Naive B cell (primary cell): ENCODE results near the gene GIMAP1. TPM values are rescaled to one million over a fixed set of nuclear protein-coding genes. Genes with fewer than 3 reads are reported as not detected.

Experiments used
- ATAC-seq, 2 donors: fragments of 150-1000 bp; cut with Tn5 transposase; 2 replicates each; pipeline ENCODE4 v1.10.0; 2021; ENCODE audit warnings: low read depth in 2 of 2, mild to moderate bottlenecking in 2 of 2, moderate library complexity in 2 of 2
- DNase-seq: peaks from one replicate; pipeline ENCODE4 v3.0.0; 2022
- H3K27ac Mint-ChIP-seq, 6 donors: one replicate each; pipeline ENCODE4 v1.8.0; 2020 to 2022; ENCODE audit warnings: mild to moderate bottlenecking in 6 of 6, mixed read lengths in 6 of 6, moderate library complexity in 5 of 6, inconsistent platforms in 2 of 6
- H3K27me3 Mint-ChIP-seq, 3 donors: one replicate each; pipeline ENCODE4 v1.8.0; 2021 to 2022; ENCODE audit warnings: mixed read lengths in 3 of 3, mild to moderate bottlenecking in 1 of 3
- H3K36me3 Mint-ChIP-seq, 2 donors: one replicate each; pipeline ENCODE4 v1.8.0; 2020 to 2022; ENCODE audit warnings: mixed read lengths in 2 of 2, inconsistent platforms in 1 of 2, mild to moderate bottlenecking in 1 of 2
- H3K4me1 Mint-ChIP-seq, 3 donors: one replicate each; pipeline ENCODE4 v1.8.0; 2020 to 2022; ENCODE audit warnings: mixed read lengths in 3 of 3, inconsistent platforms in 1 of 3, mild to moderate bottlenecking in 1 of 3, moderate library complexity in 1 of 3
- H3K4me3 Mint-ChIP-seq, 8 donors: one replicate each; pipeline ENCODE4 v1.8.0; 2020 to 2022; ENCODE audit warnings: mild to moderate bottlenecking in 8 of 8, mixed read lengths in 8 of 8, moderate library complexity in 8 of 8, inconsistent platforms in 2 of 8
- H3K9me3 Mint-ChIP-seq, 7 donors: one replicate each; pipeline ENCODE4 v1.8.0; 2020 to 2022; ENCODE audit warnings: mixed read lengths in 7 of 7, mild to moderate bottlenecking in 5 of 7, inconsistent platforms in 2 of 7, moderate library complexity in 1 of 7
- polyA plus RNA-seq, 6 donors: library from polyadenylated mRNA; unstranded; fragments of 300-500 nt; fragmentation: Illumina TruSeq; gene quantifications; one replicate each; pipeline ENCODE4 v1.2.3, GENCODE V29; 2021; ENCODE audit warnings: low read depth in 6 of 6

Gene GIMAP1
- polyA plus RNA-seq, 6 donors from 2014 or later = 0.58 to 1.8 (median 0.92) TPM

GRCh38 chr7:150728609-150729008 is 12.2 kb downstream of the GIMAP1 start:
- H3K27me3 Mint-ChIP-seq = peaks cover 0 to 6% (median 4%) of the 10 kb centered on the region in 3 donors
- H3K4me1 Mint-ChIP-seq = no peaks in the 10 kb centered on the region
- H3K36me3 Mint-ChIP-seq = peaks cover 0 to 7% of the 10 kb centered on the region in 2 donors
- H3K4me3 Mint-ChIP-seq = no peak overlapping the region
- H3K9me3 Mint-ChIP-seq = peaks cover 10 to 29% (median 18%) of the 10 kb centered on the region in 7 donors
- no peak overlapping the region for H3K27ac Mint-ChIP-seq
- DNase-seq (no peak), ATAC-seq (no peak)

- Mint-ChIP-seq H3K27me3 (peaks cover 6 to 13% (median 9%) of the 10 kb centered on the region in 3 donors), H3K9me3 (peaks cover 9 to 22% (median 14%) of the 10 kb centered on the region in 7 donors), H3K4me1 (no peaks in the 10 kb centered on the region), H3K4me3 (no peak overlapping the region), H3K27ac (no peak overlapping the region), H3K36me3 (peaks cover 0 to 7% of the 10 kb centered on the region in 2 donors)
- ATAC-seq (no peak), DNase-seq (no peak)
These were observed 15.5 kb downstream of the GIMAP1 start for GRCh38 chr7:150731916-150732315.

GRCh38 chr7:150732786-150733481 is 16.5 kb downstream of the GIMAP1 start:
- Mint-ChIP-seq H3K27me3 (peaks cover 6 to 9% (median 8%) of the 10 kb centered on the region in 3 donors), H3K27ac (no peak overlapping the region), H3K36me3 (peaks cover 0 to under 1% of the 10 kb centered on the region in 2 donors), H3K4me1 (peaks cover 3 to 8% (median 6%) of the 10 kb centered on the region in 3 donors), H3K4me3 (no peak overlapping the region), H3K9me3 (peaks cover 4 to 12% (median 8%) of the 10 kb centered on the region in 7 donors)
- no peak for DNase-seq
- no peak for ATAC-seq

GRCh38 chr7:150733482-150734095 is 17.2 kb downstream of the GIMAP1 start:
- ATAC-seq = no peak
- Mint-ChIP-seq H3K4me3 (no peak overlapping the region), H3K4me1 (peaks cover 3 to 8% (median 6%) of the 10 kb centered on the region in 3 donors), H3K9me3 (peaks cover 2 to 5% (median 4%) of the 10 kb centered on the region in 7 donors), H3K27ac (no peak overlapping the region), H3K27me3 (peaks cover 11 to 12% (median 11%) of the 10 kb centered on the region in 3 donors), H3K36me3 (no peaks in the 10 kb centered on the region)
- no peak for DNase-seq

GRCh38 chr7:150734254-150734653 is 17.8 kb downstream of the GIMAP1 start:
- ATAC-seq (no peak), DNase-seq (no peak)
- H3K27me3 Mint-ChIP-seq = peaks cover 13 to 16% (median 16%) of the 10 kb centered on the region in 3 donors
- no peaks in the 10 kb centered on the region for H3K36me3 Mint-ChIP-seq
- H3K4me1 Mint-ChIP-seq = peaks cover 3 to 8% (median 6%) of the 10 kb centered on the region in 3 donors
- H3K4me3 Mint-ChIP-seq = peak overlapping the region in 1 of 8 donors; percentile 20
- no peak overlapping the region for H3K27ac Mint-ChIP-seq
- peaks cover 0 to 4% (median 0%) of the 10 kb centered on the region in 7 donors for H3K9me3 Mint-ChIP-seq

- peaks cover 0 to 8% (median 0%) of the 10 kb centered on the region in 7 donors for H3K9me3 Mint-ChIP-seq
- no peak overlapping the region for H3K27ac Mint-ChIP-seq
- no peak overlapping the region for H3K4me3 Mint-ChIP-seq
- H3K36me3 Mint-ChIP-seq = no peaks in the 10 kb centered on the region
- H3K27me3 Mint-ChIP-seq = peaks cover 17 to 22% (median 20%) of the 10 kb centered on the region in 3 donors
- ATAC-seq (no peak), DNase-seq (no peak)
- H3K4me1 Mint-ChIP-seq = peaks cover 3 to 8% (median 6%) of the 10 kb centered on the region in 3 donors
These were observed 19.4 kb downstream of the GIMAP1 start for GRCh38 chr7:150735596-150736358.

GRCh38 chr7:150736864-150737263 is 20.5 kb downstream of the GIMAP1 start:
- ATAC-seq (no peak), DNase-seq (no peak)
- Mint-ChIP-seq H3K4me1 (peaks cover 3 to 8% (median 6%) of the 10 kb centered on the region in 3 donors), H3K36me3 (no peaks in the 10 kb centered on the region), H3K9me3 (peaks cover 0 to 11% (median 0%) of the 10 kb centered on the region in 7 donors), H3K27me3 (peaks cover 18 to 30% (median 21%) of the 10 kb centered on the region in 3 donors), H3K4me3 (peak overlapping the region in 4 of 8 donors; percentile 60 to 70 (median 63)), H3K27ac (peak overlapping the region in 1 of 6 donors; percentile 54)

- peaks cover 3 to 8% (median 6%) of the 10 kb centered on the region in 3 donors for H3K4me1 Mint-ChIP-seq
- H3K27me3 Mint-ChIP-seq = peaks cover 24 to 36% (median 24%) of the 10 kb centered on the region in 3 donors
- H3K4me3 Mint-ChIP-seq = peak within 1 kb of the TSS in 5 of 8 donors; percentile 60 to 70 (median 61)
- no peak for DNase-seq
- H3K36me3 Mint-ChIP-seq = no peaks in the 10 kb centered on the region
- no peak for ATAC-seq
- peak within 1 kb of the TSS in 5 of 6 donors; percentile 26 to 54 (median 47) for H3K27ac Mint-ChIP-seq
- H3K9me3 Mint-ChIP-seq = peaks cover 0 to 11% (median 0%) of the 10 kb centered on the region in 7 donors
These were observed 21.0 kb downstream of the GIMAP1 start, which contains the start of gene GIMAP5 for GRCh38 chr7:150737265-150738055. TSS of gene GIMAP5 (plus strand) at chr7:150737418. CDS start at chr7:150740885, 3,467 bp downstream.

- peaks cover 24 to 40% (median 30%) of the 10 kb centered on the region in 3 donors for H3K27me3 Mint-ChIP-seq
- no peak for DNase-seq
- no peak for ATAC-seq
- H3K36me3 Mint-ChIP-seq = no peaks in the 10 kb centered on the region
- H3K4me1 Mint-ChIP-seq = peaks cover 3 to 8% (median 6%) of the 10 kb centered on the region in 3 donors
- peaks cover 0 to 11% (median 0%) of the 10 kb centered on the region in 7 donors for H3K9me3 Mint-ChIP-seq
- peak overlapping the region in 3 of 8 donors; percentile 61 to 70 (median 65) for H3K4me3 Mint-ChIP-seq
- peak overlapping the region in 2 of 6 donors; percentile 29 to 47 for H3K27ac Mint-ChIP-seq
These were observed 21.7 kb downstream of the GIMAP1 start for GRCh38 chr7:150738092-150738491.

- Mint-ChIP-seq H3K36me3 (no peaks in the 10 kb centered on the region), H3K9me3 (peaks cover 0 to 11% (median 0%) of the 10 kb centered on the region in 7 donors), H3K27me3 (peaks cover 24 to 40% (median 31%) of the 10 kb centered on the region in 3 donors), H3K4me3 (peak overlapping the region in 1 of 8 donors; percentile 0), H3K4me1 (peaks cover 3 to 8% (median 6%) of the 10 kb centered on the region in 3 donors), H3K27ac (peak overlapping the region in 1 of 6 donors; percentile 16)
- DNase-seq (no peak), ATAC-seq (no peak)
These were observed 22.2 kb downstream of the GIMAP1 start for GRCh38 chr7:150738591-150739001.

GRCh38 chr7:150739033-150739432 is 22.6 kb downstream of the GIMAP1 start:
- Mint-ChIP-seq H3K36me3 (no peaks in the 10 kb centered on the region), H3K27me3 (peaks cover 24 to 40% (median 31%) of the 10 kb centered on the region in 3 donors), H3K27ac (no peak overlapping the region), H3K4me1 (peaks cover 3 to 8% (median 6%) of the 10 kb centered on the region in 3 donors), H3K9me3 (peaks cover 0 to 11% (median 0%) of the 10 kb centered on the region in 7 donors), H3K4me3 (no peak overlapping the region)
- ATAC-seq (no peak), DNase-seq (no peak)

GRCh38 chr7:150740053-150740452 is 23.6 kb downstream of the GIMAP1 start:
- DNase-seq (no peak), ATAC-seq (no peak)
- peaks cover 18 to 40% (median 26%) of the 10 kb centered on the region in 3 donors for H3K27me3 Mint-ChIP-seq
- peaks cover 3 to 8% (median 6%) of the 10 kb centered on the region in 3 donors for H3K4me1 Mint-ChIP-seq
- no peaks in the 10 kb centered on the region for H3K36me3 Mint-ChIP-seq
- H3K9me3 Mint-ChIP-seq = peaks cover 0 to 11% (median 0%) of the 10 kb centered on the region in 7 donors
- no peak overlapping the region for H3K27ac Mint-ChIP-seq
- no peak overlapping the region for H3K4me3 Mint-ChIP-seq
